ENCODE measurements around the gene TRIM9.

- TF ChIP-seq, protein P1, sequence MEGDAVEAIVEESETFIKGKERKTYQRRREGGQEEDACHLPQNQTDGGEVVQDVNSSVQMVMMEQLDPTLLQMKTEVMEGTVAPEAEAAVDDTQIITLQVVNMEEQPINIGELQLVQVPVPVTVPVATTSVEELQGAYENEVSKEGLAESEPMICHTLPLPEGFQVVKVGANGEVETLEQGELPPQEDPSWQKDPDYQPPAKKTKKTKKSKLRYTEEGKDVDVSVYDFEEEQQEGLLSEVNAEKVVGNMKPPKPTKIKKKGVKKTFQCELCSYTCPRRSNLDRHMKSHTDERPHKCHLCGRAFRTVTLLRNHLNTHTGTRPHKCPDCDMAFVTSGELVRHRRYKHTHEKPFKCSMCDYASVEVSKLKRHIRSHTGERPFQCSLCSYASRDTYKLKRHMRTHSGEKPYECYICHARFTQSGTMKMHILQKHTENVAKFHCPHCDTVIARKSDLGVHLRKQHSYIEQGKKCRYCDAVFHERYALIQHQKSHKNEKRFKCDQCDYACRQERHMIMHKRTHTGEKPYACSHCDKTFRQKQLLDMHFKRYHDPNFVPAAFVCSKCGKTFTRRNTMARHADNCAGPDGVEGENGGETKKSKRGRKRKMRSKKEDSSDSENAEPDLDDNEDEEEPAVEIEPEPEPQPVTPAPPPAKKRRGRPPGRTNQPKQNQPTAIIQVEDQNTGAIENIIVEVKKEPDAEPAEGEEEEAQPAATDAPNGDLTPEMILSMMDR (IDR thresholded peaks at IDR 0.05), result peak in 2 of 7 experiments; percentile 6 to 25
- TF ChIP-seq POLR2A (IDR thresholded peaks at IDR 0.05), result peak; percentile 11 to 48 (median 41)
These were observed at the start of gene TRIM9 for GRCh38 chr14:51094901-51095853.
